ENCODE data around the gene MGAT5.
A peak's percentile ranks its signal among the peaks of the same experiment; 100 is the strongest.

Gene MGAT5

GRCh38 chr2:134406311-134406710 lies 152.4 kb downstream of the MGAT5 start:
- no peak for DNase-seq

GRCh38 chr2:134406736-134407135 lies 152.9 kb downstream of the MGAT5 start:
- DNase-seq, result no peak

GRCh38 chr2:134407154-134407890 lies 153.4 kb downstream of the MGAT5 start:
- DNase-seq, result no peak

GRCh38 chr2:134408386-134408785 lies 154.5 kb downstream of the MGAT5 start:
- DNase-seq, result no peak

GRCh38 chr2:134408791-134409190 lies 154.9 kb downstream of the MGAT5 start:
- DNase-seq, result no peak

GRCh38 chr2:134410006-134410405 lies 156.1 kb downstream of the MGAT5 start:
- DNase-seq, result no peak

- no peak for DNase-seq
Observed at GRCh38 chr2:134410831-134411231, 157.0 kb downstream of the MGAT5 start.

GRCh38 chr2:134411279-134411827 lies 157.5 kb downstream of the MGAT5 start:
- DNase-seq, result no peak

GRCh38 chr2:134411828-134412638 lies 158.2 kb downstream of the MGAT5 start:
- DNase-seq, result peak; percentile 81

GRCh38 chr2:134412639-134412999 lies 158.7 kb downstream of the MGAT5 start:
- no peak for DNase-seq

GRCh38 chr2:134413430-134413829 lies 159.6 kb downstream of the MGAT5 start:
- no peak for DNase-seq

- DNase-seq, result no peak
Observed at GRCh38 chr2:134413912-134414311, 160.0 kb downstream of the MGAT5 start.

GRCh38 chr2:134416018-134416417 lies 162.1 kb downstream of the MGAT5 start:
- DNase-seq, result no peak

GRCh38 chr2:134416637-134417036 lies 162.8 kb downstream of the MGAT5 start:
- no peak for DNase-seq

- no peak for DNase-seq
Observed at GRCh38 chr2:134417968-134418582, 164.2 kb downstream of the MGAT5 start.

- no peak for DNase-seq
Observed at GRCh38 chr2:134420259-134420658, 166.4 kb downstream of the MGAT5 start.

- DNase-seq, result no peak
Observed at GRCh38 chr2:134420920-134421319, 167.0 kb downstream of the MGAT5 start.

- DNase-seq, result no peak
Observed at GRCh38 chr2:134421556-134422328, 167.9 kb downstream of the MGAT5 start.

GRCh38 chr2:134425724-134426496 lies 172.0 kb downstream of the MGAT5 start:
- DNase-seq, result no peak

- DNase-seq, result no peak
Observed at GRCh38 chr2:134426721-134427120, 172.8 kb downstream of the MGAT5 start.

GRCh38 chr2:134429886-134430285 lies 176.0 kb downstream of the MGAT5 start:
- DNase-seq, result no peak

GRCh38 chr2:134431838-134432434 lies 178.1 kb downstream of the MGAT5 start:
- DNase-seq, result peak; percentile 73

Measured in fibroblast of upper back skin (primary cell).